ENCODE data around the gene RBMS3.

Gene RBMS3

GRCh38 chr3:29261119-29261518 is 19.8 kb upstream of the RBMS3 start:
- Histone ChIP-seq H2AK5ac (ENCODE audit: low read length) (no peak overlapping the region), H3K23ac (ENCODE audit: low read length) (no peak overlapping the region), H2BK120ac (ENCODE audit: insufficient read depth, low read length, poor library complexity) (no peak overlapping the region), H4K91ac (ENCODE audit: low read depth, low read length) (no peak overlapping the region), H3K9ac (ENCODE audit: low read length) (no peak overlapping the region), H3K4me3 (ENCODE audit: low read depth, low read length) (no peak overlapping the region), H4K8ac (ENCODE audit: low read depth, low read length) (no peak overlapping the region), H3K27ac (ENCODE audit: low read depth, low read length) (no peak overlapping the region), H3K4ac (ENCODE audit: low read depth, low read length) (no peak overlapping the region), H3K9me3 (ENCODE audit: insufficient read depth, low read depth, low read length) (no peaks in the 10 kb centered on the region), H3K79me1 (ENCODE audit: low read length) (no peaks in the 10 kb centered on the region), H3K27me3 (ENCODE audit: insufficient read depth, low read length) (no peaks in the 10 kb centered on the region), H3K14ac (ENCODE audit: low read length) (no peak overlapping the region), H2BK5ac (ENCODE audit: low read depth, low read length, poor library complexity) (no peak overlapping the region), H4K12ac (ENCODE audit: low read depth, low read length) (no peak overlapping the region), H3K4me1 (ENCODE audit: control insufficient read depth in 1 of 2, insufficient read depth in 2 of 2, low read length in 2 of 2) (no peaks in the 10 kb centered on the region), H3K18ac (ENCODE audit: low read length) (no peak overlapping the region), H3K79me2 (ENCODE audit: control insufficient read depth, insufficient read depth, low read length, poor library complexity) (no peaks in the 10 kb centered on the region), H3K36me3 (ENCODE audit: control insufficient read depth in 1 of 2, insufficient read depth in 2 of 2, low read length in 2 of 2) (no peaks in the 10 kb centered on the region), H3K4me2 (ENCODE audit: low read length) (no peak overlapping the region), H2BK12ac (ENCODE audit: low read length) (no peak overlapping the region), H2AFZ (ENCODE audit: insufficient read depth, low read length, poor library complexity) (no peak overlapping the region)
- no CpG with 5 or more reads among the region's 2 CpGs for WGBS (ENCODE audit: extremely low coverage, insufficient coverage, insufficient read length)
- no peak for DNase-seq

GRCh38 chr3:29263476-29263875 is 17.4 kb upstream of the RBMS3 start:
- no peak overlapping the region for H2BK12ac ChIP-seq (ENCODE audit: low read length)

GRCh38 chr3:29265509-29266072 is 15.3 kb upstream of the RBMS3 start:
- Histone ChIP-seq H2AK5ac (ENCODE audit: low read length) (no peak overlapping the region), H3K4me2 (ENCODE audit: low read length) (no peak overlapping the region), H3K4ac (ENCODE audit: low read depth, low read length) (no peak overlapping the region), H4K91ac (ENCODE audit: low read depth, low read length) (no peak overlapping the region), H3K4me1 (ENCODE audit: control insufficient read depth in 1 of 2, insufficient read depth in 2 of 2, low read length in 2 of 2) (no peaks in the 10 kb centered on the region), H4K8ac (ENCODE audit: low read depth, low read length) (no peak overlapping the region), H2BK120ac (ENCODE audit: insufficient read depth, low read length, poor library complexity) (no peak overlapping the region), H3K23ac (ENCODE audit: low read length) (no peak overlapping the region), H2BK5ac (ENCODE audit: low read depth, low read length, poor library complexity) (no peak overlapping the region), H3K9ac (ENCODE audit: low read length) (no peak overlapping the region), H4K12ac (ENCODE audit: low read depth, low read length) (no peak overlapping the region), H3K18ac (ENCODE audit: low read length) (no peak overlapping the region), H3K27ac (ENCODE audit: low read depth, low read length) (no peak overlapping the region), H2AFZ (ENCODE audit: insufficient read depth, low read length, poor library complexity) (no peak overlapping the region), H3K14ac (ENCODE audit: low read length) (no peak overlapping the region), H2BK12ac (ENCODE audit: low read length) (no peak overlapping the region), H3K27me3 (ENCODE audit: insufficient read depth, low read length) (no peaks in the 10 kb centered on the region), H3K9me3 (ENCODE audit: insufficient read depth, low read depth, low read length) (no peaks in the 10 kb centered on the region), H3K79me2 (ENCODE audit: control insufficient read depth, insufficient read depth, low read length, poor library complexity) (no peaks in the 10 kb centered on the region), H3K36me3 (ENCODE audit: control insufficient read depth in 1 of 2, insufficient read depth in 2 of 2, low read length in 2 of 2) (no peaks in the 10 kb centered on the region), H3K4me3 (ENCODE audit: low read depth, low read length) (no peak overlapping the region), H3K79me1 (ENCODE audit: low read length) (no peaks in the 10 kb centered on the region)
- WGBS (ENCODE audit: extremely low coverage, insufficient coverage, insufficient read length), result no CpG with 5 or more reads among the region's 4 CpGs
- DNase-seq, result peak in 1 of 2 donors; percentile 15

More at GRCh38 chr3:29263476-29263875, 17.4 kb upstream of the RBMS3 start:
- no peak for DNase-seq
- Histone ChIP-seq H3K27ac (ENCODE audit: low read depth, low read length) (no peak overlapping the region), H2BK5ac (ENCODE audit: low read depth, low read length, poor library complexity) (no peak overlapping the region), H2AFZ (ENCODE audit: insufficient read depth, low read length, poor library complexity) (no peak overlapping the region), H3K4me1 (ENCODE audit: control insufficient read depth in 1 of 2, insufficient read depth in 2 of 2, low read length in 2 of 2) (no peaks in the 10 kb centered on the region), H3K9ac (ENCODE audit: low read length) (no peak overlapping the region), H4K12ac (ENCODE audit: low read depth, low read length) (no peak overlapping the region), H3K79me1 (ENCODE audit: low read length) (no peaks in the 10 kb centered on the region), H4K8ac (ENCODE audit: low read depth, low read length) (no peak overlapping the region), H3K4me3 (ENCODE audit: low read depth, low read length) (no peak overlapping the region), H3K23ac (ENCODE audit: low read length) (no peak overlapping the region), H2AK5ac (ENCODE audit: low read length) (no peak overlapping the region), H2BK120ac (ENCODE audit: insufficient read depth, low read length, poor library complexity) (no peak overlapping the region), H3K4me2 (ENCODE audit: low read length) (no peak overlapping the region), H3K18ac (ENCODE audit: low read length) (no peak overlapping the region), H3K79me2 (ENCODE audit: control insufficient read depth, insufficient read depth, low read length, poor library complexity) (no peaks in the 10 kb centered on the region), H3K27me3 (ENCODE audit: insufficient read depth, low read length) (no peaks in the 10 kb centered on the region), H3K9me3 (ENCODE audit: insufficient read depth, low read depth, low read length) (no peaks in the 10 kb centered on the region), H3K4ac (ENCODE audit: low read depth, low read length) (no peak overlapping the region), H4K91ac (ENCODE audit: low read depth, low read length) (no peak overlapping the region), H3K14ac (ENCODE audit: low read length) (no peak overlapping the region), H3K36me3 (ENCODE audit: control insufficient read depth in 1 of 2, insufficient read depth in 2 of 2, low read length in 2 of 2) (no peaks in the 10 kb centered on the region)
- WGBS (ENCODE audit: extremely low coverage, insufficient coverage, insufficient read length), result no CpG with 5 or more reads among the region's 4 CpGs

- no CpG with 5 or more reads among the region's 4 CpGs for WGBS (ENCODE audit: extremely low coverage, insufficient coverage, insufficient read length)
- Histone ChIP-seq H4K91ac (ENCODE audit: low read depth, low read length) (no peak overlapping the region), H3K79me1 (ENCODE audit: low read length) (no peaks in the 10 kb centered on the region), H3K36me3 (ENCODE audit: control insufficient read depth in 1 of 2, insufficient read depth in 2 of 2, low read length in 2 of 2) (no peaks in the 10 kb centered on the region), H4K8ac (ENCODE audit: low read depth, low read length) (no peak overlapping the region), H2BK120ac (ENCODE audit: insufficient read depth, low read length, poor library complexity) (no peak overlapping the region), H3K18ac (ENCODE audit: low read length) (no peak overlapping the region), H4K12ac (ENCODE audit: low read depth, low read length) (no peak overlapping the region), H3K4me3 (ENCODE audit: low read depth, low read length) (no peak overlapping the region), H2AK5ac (ENCODE audit: low read length) (no peak overlapping the region), H3K4me1 (ENCODE audit: control insufficient read depth in 1 of 2, insufficient read depth in 2 of 2, low read length in 2 of 2) (no peaks in the 10 kb centered on the region), H2AFZ (ENCODE audit: insufficient read depth, low read length, poor library complexity) (no peak overlapping the region), H3K27me3 (ENCODE audit: insufficient read depth, low read length) (no peaks in the 10 kb centered on the region), H3K4ac (ENCODE audit: low read depth, low read length) (no peak overlapping the region), H3K14ac (ENCODE audit: low read length) (no peak overlapping the region), H3K9ac (ENCODE audit: low read length) (no peak overlapping the region), H3K4me2 (ENCODE audit: low read length) (no peak overlapping the region), H3K79me2 (ENCODE audit: control insufficient read depth, insufficient read depth, low read length, poor library complexity) (no peaks in the 10 kb centered on the region), H3K9me3 (ENCODE audit: insufficient read depth, low read depth, low read length) (no peaks in the 10 kb centered on the region), H3K27ac (ENCODE audit: low read depth, low read length) (no peak overlapping the region), H3K23ac (ENCODE audit: low read length) (no peak overlapping the region), H2BK12ac (ENCODE audit: low read length) (no peak overlapping the region), H2BK5ac (ENCODE audit: low read depth, low read length, poor library complexity) (no peak overlapping the region)
- no peak for DNase-seq
Measured at GRCh38 chr3:29267226-29267625, 13.6 kb upstream of the RBMS3 start.
